HCT116 (cell line): ENCODE measurements around the gene MTMR6. TPM values are rescaled to one million over a fixed set of nuclear protein-coding genes. Genes with fewer than 3 reads are reported as not detected.

ENCODE experiments used
- ATAC-seq: fragments of 200-7000 bp; cut with Tn5 transposase; 2 replicates; pipeline ENCODE4 v1.9.1; 2020; ENCODE audit warnings: mild to moderate bottlenecking, moderate library complexity
- BruUV-seq: library from RNA; stranded (reverse); fragments of 400-500 nt; replicated peaks from 2 replicates; lab custom pipeline; 2021; lab: Mats Ljungman, UMichigan
- CTCF ChIA-PET: fragments of 300-600 bp; sonication (Branson Sonifier 250); formaldehyde crosslinking; loops from one replicate; lab custom pipeline; 2021; ENCODE audit warnings: antibody characterized with exemption; lab: Charles Lee
- POLR2A ChIA-PET: fragments of 300-600, 350-600 bp; sonication (Branson Sonifier 250); formaldehyde crosslinking; loops from one replicate; lab custom pipeline; 2021; ENCODE audit warnings: antibody characterized with exemption; lab: Charles Lee
- RAD21 ChIA-PET, 2 experiments: fragments of 300-600 bp; sonication (Branson Sonifier 250); formaldehyde crosslinking; loops; one replicate each; lab custom pipeline; 2023; ENCODE audit warnings: low total read pairs in 2 of 2; ENCODE audit not compliant: uncharacterized antibody in 2 of 2, unreplicated experiment in 2 of 2, low non-redundant PET in 1 of 2; lab: Charles Lee
- DNase-seq: peaks from one replicate; pipeline ENCODE4 v3.0.0-alpha.2; 2010; ENCODE audit warnings: low read depth, low spot score
- H2AFZ ChIP-seq: fragments of 200-600 bp; shearing (Covaris generic), sonication (generic); 2 replicates; pipeline ENCODE4 v1.6.1; 2017; ENCODE audit warnings: low read depth, mixed run types, mixed read lengths, antibody characterized with exemption, low read length; ENCODE audit not compliant: poor library complexity, severe bottlenecking
- H3K27ac ChIP-seq: 2 replicates; pipeline ENCODE4 v1.5.1; 2012; ENCODE audit warnings: low read depth, low read length
- H3K27me3 ChIP-seq: fragments of 200-600 bp; sonication (generic); 2 replicates; pipeline ENCODE4 v1.6.1; 2016; ENCODE audit warnings: mixed run types, low read length, mixed read lengths; ENCODE audit not compliant: insufficient read depth
- H3K36me3 ChIP-seq, 2 experiments: fragments of 200-500 bp in 1 of 2; fragments of 200-600 bp in 1 of 2; sonication (Bioruptor generic) in 1 of 2; sonication (generic) in 1 of 2; 2 replicates each; pipeline versions ENCODE4 v1.5.1 to v1.6.1; 2014 to 2016; ENCODE audit warnings: low read length in 2 of 2, inconsistent platforms in 1 of 2, mixed read lengths in 1 of 2, mixed run types in 1 of 2; ENCODE audit not compliant: insufficient read depth in 2 of 2, control insufficient read depth in 1 of 2
- H3K4me1 ChIP-seq, 2 experiments: fragments of 200-600 bp in 1 of 2; sonication (generic) in 1 of 2; 2 replicates each; pipeline versions ENCODE4 v1.5.1 to v1.6.1; 2012 to 2017; ENCODE audit warnings: low read length in 2 of 2, inconsistent platforms in 1 of 2, mild to moderate bottlenecking in 1 of 2, mixed read lengths in 1 of 2, mixed run types in 1 of 2, moderate library complexity in 1 of 2; ENCODE audit not compliant: insufficient read depth in 2 of 2, control insufficient read depth in 1 of 2
- H3K4me2 ChIP-seq: fragments of 200-600 bp; sonication (generic); 2 replicates; pipeline ENCODE4 v1.6.1; 2017; ENCODE audit warnings: mixed run types, low read length, mixed read lengths
- H3K4me3 ChIP-seq, 2 experiments: fragments of 200-600 bp in 1 of 2; sonication (generic) in 1 of 2; replicated peaks in 1 of 2; 2 replicates each; pipeline ENCODE4 v1.5.1; 2011 to 2016; ENCODE audit warnings: low read length in 2 of 2, control low read depth in 1 of 2, low read depth in 1 of 2, mild to moderate bottlenecking in 1 of 2, mixed read lengths in 1 of 2, mixed run types in 1 of 2
- H3K79me2 ChIP-seq: fragments of 200-600 bp; sonication (generic); 2 replicates; pipeline ENCODE4 v1.6.1; 2017; ENCODE audit warnings: mild to moderate bottlenecking, mixed run types, low read length, moderate library complexity, mixed read lengths; ENCODE audit not compliant: insufficient read depth
- H3K9ac ChIP-seq: fragments of 200-600 bp; sonication (generic); 2 replicates; pipeline ENCODE4 v1.6.1; 2016; ENCODE audit warnings: low read length, mixed read lengths
- H3K9me2 ChIP-seq: fragments of 200-600 bp; sonication (generic), shearing (Covaris generic); 2 replicates; pipeline ENCODE4 v1.6.1; 2017; ENCODE audit warnings: mixed run types, mild to moderate bottlenecking, moderate library complexity; ENCODE audit not compliant: insufficient read depth
- H3K9me3 ChIP-seq, 2 experiments: fragments of 200-500 bp in 1 of 2; fragments of 200-600 bp in 1 of 2; sonication (Bioruptor generic) in 1 of 2; sonication (generic) in 1 of 2; 2 replicates each; pipeline ENCODE4 v1.6.1; 2014 to 2017; ENCODE audit warnings: low read length in 2 of 2, mixed read lengths in 2 of 2, inconsistent platforms in 1 of 2, low read depth in 1 of 2, mild to moderate bottlenecking in 1 of 2, mixed run types in 1 of 2, moderate library complexity in 1 of 2; ENCODE audit not compliant: control insufficient read depth in 1 of 2, insufficient read depth in 1 of 2
- H4K20me1 ChIP-seq: fragments of 200-600 bp; sonication (generic), shearing (Covaris generic); 2 replicates; pipeline ENCODE4 v1.6.1; 2017; ENCODE audit warnings: mixed run types, mild to moderate bottlenecking, moderate library complexity; ENCODE audit not compliant: insufficient read depth
- ATF3 ChIP-seq: IDR thresholded peaks from 2 replicates; pipeline ENCODE4 v1.6.1; 2012
- CBX3 ChIP-seq: IDR thresholded peaks from 2 replicates; pipeline ENCODE4 v1.6.1; 2012; ENCODE audit warnings: low read depth
- CEBPB ChIP-seq: IDR thresholded peaks from 2 replicates; pipeline ENCODE4 v1.6.1; 2012; ENCODE audit warnings: low read depth
- CTCF ChIP-seq, 3 experiments: fragments of 200-600 bp in 1 of 3; sonication (generic) in 1 of 3; IDR thresholded peaks in 2 of 3; conservative IDR thresholded peaks in 1 of 3; 2 replicates each; pipeline ENCODE4 v1.5.1; 2012 to 2017; ENCODE audit warnings: low read depth in 2 of 3, low read length in 2 of 3, antibody characterized with exemption in 1 of 3, borderline replicate concordance in 1 of 3, control low read depth in 1 of 3, mild to moderate bottlenecking in 1 of 3, mixed read lengths in 1 of 3, mixed run types in 1 of 3, moderate library complexity in 1 of 3; ENCODE audit not compliant: insufficient read depth in 1 of 3
- EGR1 ChIP-seq: IDR thresholded peaks from 2 replicates; pipeline ENCODE4 v1.6.1; 2012; ENCODE audit warnings: low read depth
- ELF1 ChIP-seq: IDR thresholded peaks from 2 replicates; pipeline ENCODE4 v1.6.1; 2012; ENCODE audit warnings: low read depth, borderline replicate concordance
- EZH2 ChIP-seq: fragments of 200-600 bp; sonication (generic); IDR thresholded peaks from 2 replicates; pipeline ENCODE4 v1.6.1; 2017; ENCODE audit warnings: antibody characterized with exemption, mixed run types
- JUND ChIP-seq: IDR thresholded peaks from 2 replicates; pipeline ENCODE4 v1.6.1; 2012
- MAX ChIP-seq: IDR thresholded peaks from 2 replicates; pipeline ENCODE4 v1.6.1; 2012
- POLR2A ChIP-seq: IDR thresholded peaks from 2 replicates; pipeline ENCODE4 v1.7.0; 2011; ENCODE audit warnings: borderline replicate concordance; ENCODE audit not compliant: insufficient read depth, insufficient read length; ENCODE audit errors: extremely low read depth
- POLR2AphosphoS5 ChIP-seq: IDR thresholded peaks from 2 replicates; pipeline ENCODE4 v1.6.1; 2011; ENCODE audit warnings: mild to moderate bottlenecking, low read depth, low read length, moderate library complexity
- RAD21 ChIP-seq: IDR thresholded peaks from 2 replicates; pipeline ENCODE4 v1.6.1; 2012; ENCODE audit warnings: low read depth, mild to moderate bottlenecking
- REST ChIP-seq: IDR thresholded peaks from 2 replicates; pipeline ENCODE4 v1.6.1; 2012; ENCODE audit warnings: low read depth
- SIN3A ChIP-seq: IDR thresholded peaks from 2 replicates; pipeline ENCODE4 v1.6.1; 2012; ENCODE audit warnings: low read depth
- SP1 ChIP-seq: IDR thresholded peaks from 2 replicates; pipeline ENCODE4 v1.6.1; 2012; ENCODE audit warnings: low read depth
- SRF ChIP-seq: IDR thresholded peaks from 2 replicates; pipeline ENCODE4 v1.6.1; 2012; ENCODE audit warnings: low read depth
- YY1 ChIP-seq: IDR thresholded peaks from 2 replicates; pipeline ENCODE4 v1.6.1; 2011; ENCODE audit warnings: low read length, low read depth, moderate library complexity, mild to moderate bottlenecking; ENCODE audit not compliant: insufficient replicate concordance; ENCODE audit errors: extremely low read depth
- ZBTB33 ChIP-seq: IDR thresholded peaks from 2 replicates; pipeline ENCODE4 v1.6.1; 2011; ENCODE audit warnings: mild to moderate bottlenecking, low read length, moderate library complexity; ENCODE audit not compliant: insufficient replicate concordance; ENCODE audit errors: extremely low read depth
- intact Hi-C: fragments of 100-400 bp; cut with micrococcal nuclease; formaldehyde crosslinking; loops from 2 replicates; pipeline ENCODE4 v1.10.0; 2022
- total RNA-seq: library from RNA; stranded (reverse); gene quantifications from one replicate; pipeline ENCODE4 v1.2.1, GENCODE V29; 2021; ENCODE audit not compliant: unreplicated experiment

The MTMR6 gene
- total RNA-seq, 1 experiment from 2014 or later: 11.4 TPM

- DNase-seq: no peak
- ChIA-PET POLR2A (no interaction called here), CTCF (no interaction called here), RAD21 (no interaction called here)
- H3K79me2 ChIP-seq: peaks cover 48% of the 10 kb centered on the region
- peak overlapping the region; percentile 67 for H2AFZ ChIP-seq
- peaks cover 3% of the 10 kb centered on the region; the same call in 1 of the 2 replicates for H3K9me2 ChIP-seq
- H3K9ac ChIP-seq: peak overlapping the region; percentile 88
- TF ChIP-seq ZBTB33 (no peak), POLR2A (no peak), CBX3 (no peak), CTCF (IDR thresholded peaks at IDR 0.05 in 2 of 3, conservative IDR thresholded peaks at IDR 0.05 in 1 of 3; ENCODE audit: borderline replicate concordance in 1 of 3, insufficient read depth in 1 of 3, low read depth in 2 of 3, low read length in 2 of 3) (no peak), SRF (no peak), SP1 (no peak), SIN3A (no peak), ELF1 (no peak), CEBPB (no peak), EGR1 (no peak), JUND (no peak), RAD21 (no peak), ATF3 (no peak), REST (no peak), POLR2AphosphoS5 (no peak), EZH2 (no peak), MAX (no peak), YY1 (no peak)
- H3K27ac ChIP-seq: peak overlapping the region; percentile 54
- H3K4me2 ChIP-seq: peak overlapping the region; percentile 75
- peaks cover 15% of the 10 kb centered on the region; the same call in 1 of the 2 replicates for H4K20me1 ChIP-seq
- ATAC-seq: peak; percentile 37
- intact Hi-C loops: no loop called here
- no peaks in the 10 kb centered on the region; the same call in 1 of the 2 replicates for H3K27me3 ChIP-seq
- peaks cover 5 to 16% of the 10 kb centered on the region in 2 experiments; a peak in 3 of 4 replicates for H3K36me3 ChIP-seq
- BruUV-seq: TSS peak; percentile 54
- peak overlapping the region; percentile 80 to 98 for H3K4me3 ChIP-seq
- H3K4me1 ChIP-seq: peaks cover 13 to 20% of the 10 kb centered on the region in 2 experiments
- no peaks in the 10 kb centered on the region for H3K9me3 ChIP-seq
Measured at GRCh38 chr13:25300861-25301346, 13.6 kb upstream of the MTMR6 start.
